ENCODE measurements around the gene SOX8. TPM values are rescaled to one million over a fixed set of nuclear protein-coding genes. Genes with fewer than 3 reads are reported as not detected.

Gene SOX8
- total and polyA plus RNA-seq, 10 of the 15 experiments (the other 5 are each of a cell fraction or from before 2014, with no cell fraction given): not detected

- ChIA-PET RAD21 (ENCODE audit: unreplicated experiment) (no interaction called here), POLR2A (no interaction called here), CTCF (no interaction called here), SMC1A (ENCODE audit: uncharacterized antibody, unreplicated experiment) (no interaction called here)
- Histone ChIP-seq H3K36me3 (ENCODE audit: control insufficient read depth in 2 of 2, insufficient read depth in 2 of 2, low read length in 1 of 2) (no peaks in the 10 kb centered on the region), H3K9me3 (replicated peaks; ENCODE audit: control insufficient read depth, insufficient read depth, low read length) (no peaks in the 10 kb centered on the region), H3K27me3 (replicated peaks in 1 of 2; ENCODE audit: control insufficient read depth in 2 of 2, insufficient read depth in 2 of 2, low read length in 1 of 2) (peaks cover 0 to 7% of the 10 kb centered on the region in 2 experiments; a peak in 2 of 4 replicates), H2AFZ (ENCODE audit: control insufficient read depth, low read depth, low read length) (no peak overlapping the region), H3K9ac (ENCODE audit: control insufficient read depth, insufficient read depth, low read length) (no peak overlapping the region), H3K27ac (ENCODE audit: control insufficient read depth, insufficient read depth) (no peak overlapping the region), H3K79me2 (ENCODE audit: control insufficient read depth, insufficient read depth, low read length) (no peaks in the 10 kb centered on the region), H3K4me3 (no peak overlapping the region), H3K4me1 (ENCODE audit: control insufficient read depth, insufficient read depth, low read length) (no peaks in the 10 kb centered on the region), H4K20me1 (ENCODE audit: control insufficient read depth, insufficient read depth) (no peaks in the 10 kb centered on the region), H3K4me2 (ENCODE audit: control insufficient read depth, insufficient read depth) (no peak overlapping the region)
- intact Hi-C loops (cut with micrococcal nuclease; ENCODE audit: unreplicated experiment) (no loop called here), in situ Hi-C loops (cut with MboI) (no loop called here)
- FAIRE-seq (no peak), ATAC-seq (no peak), DNase-seq (ENCODE audit: low read depth, low spot score) (no peak)
- TF ChIP-seq RELA (IDR thresholded peaks at IDR 0.05; ENCODE audit: borderline replicate concordance, partially characterized antibody) (no peak), SPI1 (IDR thresholded peaks at IDR 0.05; ENCODE audit: borderline replicate concordance, insufficient read depth, low read depth, low read length) (no peak), MLLT1 (IDR thresholded peaks at IDR 0.05) (no peak), ZNF207 (IDR thresholded peaks at IDR 0.05; ENCODE audit: borderline replicate concordance) (no peak), MAX (IDR thresholded peaks at IDR 0.05; ENCODE audit: low read depth, low read length) (no peak), E4F1 (IDR thresholded peaks at IDR 0.05; ENCODE audit: borderline replicate concordance, partially characterized antibody) (no peak), GABPA (IDR thresholded peaks at IDR 0.05; ENCODE audit: low read depth) (no peak), SIN3A (IDR thresholded peaks at IDR 0.05; ENCODE audit: low read depth, low read length) (no peak), SREBF2 (IDR thresholded peaks at IDR 0.05; ENCODE audit: low read length) (no peak), SMAD1 (IDR thresholded peaks at IDR 0.05; ENCODE audit: low read depth, partially characterized antibody) (no peak), ESRRA (IDR thresholded peaks at IDR 0.05; ENCODE audit: low read length) (no peak), HDAC6 (IDR thresholded peaks at IDR 0.05; ENCODE audit: unreplicated experiment) (no peak), POLR2AphosphoS5 (IDR thresholded peaks at IDR 0.05; ENCODE audit: low read length) (no peak)
- no TSS peak for BruUV-seq (replicated peaks)
- WGBS (ENCODE audit: insufficient coverage, insufficient replicate concordance, low lambda C conversion rate, missing lambda C conversion rate): 71% methylated on average over 59 of the region's 59 CpGs
Measured at GRCh38 chr16:983044-984030, 1.8 kb downstream of the SOX8 start.

All from GM12878 (cell line).